H54 (cell line): ENCODE measurements around the gene FNDC10.

Source experiments
- DNase-seq: peaks from one replicate; pipeline ENCODE4 v3.0.0; 2011; ENCODE audit warnings: low spot score, mixed read lengths; ENCODE audit not compliant: insufficient read length
- FAIRE-seq: peaks from 3 replicates; lab custom pipeline; 2011; peaks lifted over from hg19 to GRCh38; lab: Jason Lieb, UNC
- POLR2A ChIP-seq: IDR thresholded peaks from 2 replicates; pipeline ENCODE4 v1.6.1; 2011; ENCODE audit warnings: low read depth, mild to moderate bottlenecking, low read length

Gene FNDC10

GRCh38 chr1:1630965-1631781, 31.2 kb upstream of the FNDC10 start:
- DNase-seq (no peak), FAIRE-seq (no peak)
- TF ChIP-seq POLR2A = no peak

GRCh38 chr1:1630191-1630964, 30.4 kb upstream of the FNDC10 start:
- no peak for FAIRE-seq
- DNase-seq = no peak
- TF ChIP-seq POLR2A = no peak

GRCh38 chr1:1629430-1630190, 29.7 kb upstream of the FNDC10 start:
- TF ChIP-seq POLR2A = no peak
- FAIRE-seq = no peak
- no peak for DNase-seq

DNA sequence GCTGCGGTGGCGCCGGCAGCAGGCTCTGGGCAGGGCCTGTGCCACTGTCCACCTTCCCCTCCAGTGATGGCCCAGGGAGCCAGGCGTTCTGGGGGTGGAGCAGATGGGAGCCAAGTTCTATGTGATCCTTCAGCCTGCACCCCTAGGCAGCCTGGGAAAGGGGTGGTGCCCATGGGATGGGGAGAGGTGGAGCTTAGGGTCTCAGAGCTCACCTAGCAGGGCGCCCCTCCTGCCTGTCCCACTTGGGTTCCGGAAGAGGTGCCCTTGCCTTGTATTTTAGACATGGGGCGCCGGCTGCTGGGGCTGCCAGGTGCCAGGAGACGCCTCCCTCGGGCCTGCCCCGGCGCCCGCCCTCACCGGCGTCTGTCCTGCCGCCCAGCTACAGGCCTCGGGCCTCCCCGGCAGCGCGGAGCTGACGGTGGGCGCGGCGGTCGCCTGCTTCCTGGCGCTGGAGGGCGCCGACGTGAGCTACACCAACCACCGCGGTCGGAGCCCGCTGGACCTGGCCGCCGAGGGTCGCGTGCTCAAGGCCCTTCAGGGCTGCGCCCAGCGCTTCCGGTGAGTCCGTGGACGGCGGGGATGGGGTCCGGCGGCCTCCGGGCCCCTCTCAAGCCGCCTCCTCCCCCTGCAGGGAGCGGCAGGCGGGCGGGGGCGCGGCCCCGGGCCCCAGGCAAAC, 29.0 kb upstream of the FNDC10 start:
- DNase-seq (no peak), FAIRE-seq (no peak)
- TF ChIP-seq POLR2A = no peak

- no peak for TF ChIP-seq POLR2A
- no peak for DNase-seq
- no peak for FAIRE-seq
Observed at GRCh38 chr1:1627829-1628753, 28.2 kb upstream of the FNDC10 start.

DNA sequence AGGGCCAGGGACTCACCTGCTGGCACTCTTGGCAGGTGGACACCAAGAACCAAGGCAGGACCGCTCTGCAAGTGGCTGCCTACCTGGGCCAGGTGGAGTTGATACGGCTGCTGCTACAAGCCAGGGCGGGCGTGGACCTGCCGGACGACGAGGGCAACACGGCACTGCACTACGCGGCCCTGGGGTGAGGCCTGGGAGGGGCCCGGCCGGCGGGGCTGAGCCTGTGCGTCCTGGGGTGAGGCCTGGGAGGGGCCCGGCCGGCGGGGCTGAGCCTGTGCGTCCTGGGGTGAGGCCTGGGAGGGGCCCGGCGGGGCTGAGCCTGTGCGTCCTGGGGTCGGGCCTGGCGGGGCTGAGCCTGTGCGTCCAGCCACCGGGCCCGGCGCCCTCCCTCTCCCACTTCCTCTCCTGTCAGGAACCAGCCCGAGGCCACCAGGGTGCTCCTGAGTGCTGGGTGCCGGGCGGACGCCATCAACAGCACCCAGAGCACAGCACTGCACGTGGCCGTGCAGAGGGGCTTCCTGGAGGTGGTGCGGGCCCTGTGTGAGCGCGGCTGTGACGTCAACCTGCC, 27.4 kb upstream of the FNDC10 start:
- FAIRE-seq (no peak), DNase-seq (no peak)
- no peak for TF ChIP-seq POLR2A

GRCh38 chr1:1626207-1627141, 26.5 kb upstream of the FNDC10 start:
- DNase-seq (no peak), FAIRE-seq (no peak)
- no peak for TF ChIP-seq POLR2A

- no peak for FAIRE-seq
- no peak for DNase-seq
Observed at GRCh38 chr1:1625824-1626206, 25.9 kb upstream of the FNDC10 start.

GRCh38 chr1:1625404-1625775, 25.5 kb upstream of the FNDC10 start:
- TF ChIP-seq POLR2A = no peak
- DNase-seq (no peak), FAIRE-seq (no peak)

More at GRCh38 chr1:1625824-1626206, 25.9 kb upstream of the FNDC10 start:
- no peak for TF ChIP-seq POLR2A

DNA sequence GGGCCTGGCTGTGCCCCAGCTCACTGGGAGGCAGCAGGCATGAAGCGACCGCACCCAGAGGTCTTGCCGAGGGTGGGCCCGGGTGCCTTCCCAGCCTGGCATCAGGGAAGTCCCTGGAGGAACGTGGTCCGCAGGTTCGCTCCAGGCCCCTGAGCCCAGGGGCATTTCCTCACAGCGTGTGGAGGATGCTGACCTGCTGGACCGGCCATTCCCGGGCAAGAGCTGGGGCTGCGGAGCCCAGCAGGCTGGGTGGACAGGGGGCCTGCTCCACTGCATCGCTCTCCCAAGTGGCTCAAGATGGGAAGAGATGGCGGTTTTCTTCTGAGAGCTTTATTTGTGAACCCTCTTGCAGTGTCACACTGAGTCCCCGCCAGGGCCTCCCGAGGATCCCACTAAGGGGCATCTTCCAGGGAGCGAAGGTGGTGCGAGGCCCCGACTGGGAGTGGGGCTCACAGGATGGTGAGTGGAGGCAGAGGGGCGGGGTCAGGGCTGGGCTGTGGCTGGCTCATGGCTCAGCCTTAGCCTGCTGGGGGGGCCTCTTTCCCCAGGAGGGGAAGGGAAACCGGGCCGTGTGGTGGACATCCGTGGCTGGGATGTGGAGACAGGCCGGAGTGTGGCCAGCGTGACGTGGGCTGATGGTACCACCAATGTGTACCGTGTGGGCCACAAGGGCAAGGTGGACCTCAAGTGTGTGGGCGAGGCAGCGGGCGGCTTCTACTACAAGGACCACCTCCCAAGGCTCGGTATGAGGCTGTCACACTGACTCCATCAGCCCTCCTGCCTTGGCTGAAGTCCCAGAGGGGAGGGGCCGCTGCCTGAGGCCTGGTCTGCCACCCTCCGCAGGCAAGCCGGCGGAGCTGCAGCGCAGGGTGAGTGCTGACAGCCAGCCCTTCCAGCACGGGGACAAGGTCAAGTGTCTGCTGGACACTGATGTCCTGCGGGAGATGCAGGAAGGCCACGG, 24.8 kb upstream of the FNDC10 start:
- no peak for FAIRE-seq
- no peak for DNase-seq
- TF ChIP-seq POLR2A = no peak
